Colonic mucosa (tissue), 4 donors: ENCODE data around the gene GHRHR. TPM values are rescaled to one million over a fixed set of nuclear protein-coding genes. Genes with fewer than 3 reads are reported as not detected.

ENCODE experiments used
- DNase-seq: peaks from one replicate; pipeline ENCODE4 v3.0.0-alpha.2; 2020
- H3K27ac ChIP-seq: fragments of 200-600 bp; one replicate; pipeline ENCODE4 v1.8.0; 2021
- H3K27me3 ChIP-seq: fragments of 200-600 bp; one replicate; pipeline ENCODE4 v1.8.0; 2021
- H3K36me3 ChIP-seq: fragments of 200-600 bp; one replicate; pipeline ENCODE4 v1.8.0; 2021
- H3K4me1 ChIP-seq: fragments of 200-600 bp; one replicate; pipeline ENCODE4 v1.8.0; 2021; ENCODE audit warnings: mild to moderate bottlenecking
- H3K4me3 ChIP-seq: fragments of 200-600 bp; one replicate; pipeline ENCODE4 v1.8.0; 2021
- H3K9ac ChIP-seq, 2 donors: one replicate each; pipeline ENCODE4 v1.7.0; 2013; ENCODE audit warnings: control low read depth in 2 of 2, low read depth in 2 of 2, low read length in 2 of 2
- H3K9me3 ChIP-seq: fragments of 200-600 bp; one replicate; pipeline ENCODE4 v1.8.0; 2021
- CTCF ChIP-seq: fragments of 200-600 bp; IDR thresholded peaks from one replicate; pipeline ENCODE4 v1.8.0; 2022; ENCODE audit warnings: antibody characterized with exemption, mild to moderate bottlenecking
- intact Hi-C: fragments of 100-400 bp; cut with DNase I; formaldehyde crosslinking; loops from one replicate; pipeline ENCODE4 v1.14.1; 2022
- total RNA-seq, 2 donors: library from RNA; stranded (reverse); fragmentation: NEBNext Ultra II Directional in 1 of 2; extraction: Animal tissue kit (Norgen Biotek cat#: 25700) in 1 of 2; gene quantifications; one replicate each; pipeline ENCODE4 v1.2.1, GENCODE V29; 2021
- donor health status: healthy.
- donor health status: DM: no; HTN: no; CAD: no.
- donor health status: DM: no; HTN: no; CAD: no.

Gene GHRHR
- not detected for total RNA-seq

- Histone ChIP-seq H3K4me1 (no peaks in the 10 kb centered on the region), H3K9me3 (no peaks in the 10 kb centered on the region), H3K4me3 (no peak within 1 kb of the TSS), H3K27ac (no peak within 1 kb of the TSS), H3K9ac (no peak within 1 kb of the TSS), H3K36me3 (no peaks in the 10 kb centered on the region), H3K27me3 (no peaks in the 10 kb centered on the region)
- DNase-seq = no peak
- TF ChIP-seq CTCF = no peak
- intact Hi-C loops = no loop called here
Observed at GRCh38 chr7:30963842-30964241, at the start of gene GHRHR. Gene GHRHR (plus strand): TSS chr7:30963953. CDS start chr7:30964069, 116 bp downstream.

- Histone ChIP-seq H3K27me3 (no peaks in the 10 kb centered on the region), H3K36me3 (no peaks in the 10 kb centered on the region), H3K4me3 (no peak overlapping the region), H3K9me3 (no peaks in the 10 kb centered on the region), H3K4me1 (peaks cover 19% of the 10 kb centered on the region), H3K27ac (no peak overlapping the region), H3K9ac (peak overlapping the region in 1 of 2 donors; percentile 77)
- no peak for TF ChIP-seq CTCF
- no peak for DNase-seq
- intact Hi-C loops = no loop called here
Observed at GRCh38 chr7:30914596-30914995, 49.2 kb upstream of the GHRHR start.

- no peaks in the 10 kb centered on the region for H3K36me3 ChIP-seq
- no peak for TF ChIP-seq CTCF
- H3K9me3 ChIP-seq = no peaks in the 10 kb centered on the region
- H3K9ac ChIP-seq = peak overlapping the region in 1 of 2 donors; percentile 12
- no peaks in the 10 kb centered on the region for H3K27me3 ChIP-seq
- intact Hi-C loops = no loop called here
- no peak overlapping the region for H3K27ac ChIP-seq
- no peak overlapping the region for H3K4me3 ChIP-seq
- H3K4me1 ChIP-seq = peaks cover 19% of the 10 kb centered on the region
- no peak for DNase-seq
Observed at GRCh38 chr7:30915005-30915601, 48.6 kb upstream of the GHRHR start.

GRCh38 chr7:30915751-30916150 is 48.0 kb upstream of the GHRHR start:
- DNase-seq = no peak
- no peak overlapping the region for H3K27ac ChIP-seq
- H3K36me3 ChIP-seq = no peaks in the 10 kb centered on the region
- H3K9ac ChIP-seq = peak overlapping the region in 1 of 2 donors; percentile 35
- peaks cover 19% of the 10 kb centered on the region for H3K4me1 ChIP-seq
- TF ChIP-seq CTCF = no peak
- H3K4me3 ChIP-seq = no peak overlapping the region
- no peaks in the 10 kb centered on the region for H3K27me3 ChIP-seq
- no peaks in the 10 kb centered on the region for H3K9me3 ChIP-seq
- intact Hi-C loops = no loop called here

- Histone ChIP-seq H3K9me3 (no peaks in the 10 kb centered on the region), H3K36me3 (no peaks in the 10 kb centered on the region), H3K27ac (no peak overlapping the region), H3K27me3 (no peaks in the 10 kb centered on the region), H3K4me3 (no peak overlapping the region), H3K4me1 (peaks cover 17% of the 10 kb centered on the region), H3K9ac (peak overlapping the region in 1 of 2 donors; percentile 35)
- intact Hi-C loops = no loop called here
- no peak for TF ChIP-seq CTCF
- DNase-seq = no peak
Observed at GRCh38 chr7:30916255-30916654, 47.5 kb upstream of the GHRHR start.
